C4-2B (cell line): ENCODE results near the gene LRP10.

Experiments
- CTCF ChIP-seq: fragments of 450-650 bp; conservative IDR thresholded peaks from 2 replicates; pipeline ENCODE4 v1.5.1; 2017; ENCODE audit warnings: mild to moderate bottlenecking
- ZFX ChIP-seq: fragments of 450-650 bp; IDR thresholded peaks from 2 replicates; pipeline ENCODE4 v1.6.1; 2017

- TF ChIP-seq CTCF (no peak), ZFX (no peak)
These were observed 24.8 kb downstream of the LRP10 start for GRCh38 chr14:22896356-22896755.
